Measurements from ENCODE around the gene ASIC4. TPM values are rescaled to one million over a fixed set of nuclear protein-coding genes. Genes with fewer than 3 reads are reported as not detected.
A peak's percentile ranks its signal among the peaks of the same experiment; 100 is the strongest.

The ASIC4 gene
- polyA plus RNA-seq, 1 experiment = 0.09 TPM

- POLR2A ChIA-PET = no interaction called here
- CTCF ChIA-PET = interaction anchor here (0.6 to 3.7 kb wide), 4 partner anchors 11 to 22 kb away, joined by 3 to 24 read pairs (median 4); partner anchors contain the start of genes CHPF and TMEM198
These were observed 43.8 kb downstream of the ASIC4 start for GRCh38 chr2:219557791-219558785.

GRCh38 chr2:219559156-219559915 is 45.1 kb downstream of the ASIC4 start:
- Histone ChIP-seq H3K27me3 (ENCODE audit: control insufficient read depth, insufficient read depth, low read length) (no peaks in the 10 kb centered on the region), H3K4me3 (ENCODE audit: low read depth, low read length) (no peak overlapping the region), H3K36me3 (ENCODE audit: control insufficient read depth, insufficient read depth, low read length) (peaks cover 12% of the 10 kb centered on the region)
- CTCF ChIA-PET = interaction anchor here (0.8 to 4.0 kb wide), 28 partner anchors 9 to 244 kb away, joined by 3 to 29 read pairs (median 4); partner anchors contain the start of genes CHPF, DNPEP, OBSL1 and STK11IP
- DNase-seq (ENCODE audit: low read depth) = no peak
- TF ChIP-seq CTCF (IDR thresholded peaks at IDR 0.05; ENCODE audit: insufficient read depth, low read depth, low read length) = no peak
- POLR2A ChIA-PET = no interaction called here

More at GRCh38 chr2:219557791-219558785, 43.8 kb downstream of the ASIC4 start:
- DNase-seq (ENCODE audit: low read depth) = no peak
- TF ChIP-seq CTCF (IDR thresholded peaks at IDR 0.05; ENCODE audit: insufficient read depth, low read depth, low read length) = no peak
- H3K27me3 ChIP-seq (ENCODE audit: control insufficient read depth, insufficient read depth, low read length) = no peaks in the 10 kb centered on the region
- peaks cover 4% of the 10 kb centered on the region for H3K36me3 ChIP-seq (ENCODE audit: control insufficient read depth, insufficient read depth, low read length)
- no peak overlapping the region for H3K4me3 ChIP-seq (ENCODE audit: low read depth, low read length)

- POLR2A ChIA-PET = no interaction called here
- H3K36me3 ChIP-seq (ENCODE audit: control insufficient read depth, insufficient read depth, low read length) = peaks cover 15% of the 10 kb centered on the region
These were observed 46.0 kb downstream of the ASIC4 start for GRCh38 chr2:219560037-219560892.

GRCh38 chr2:219560893-219561178 is 46.6 kb downstream of the ASIC4 start:
- ChIA-PET CTCF (interaction anchor here (0.6 to 4.0 kb wide), 28 partner anchors 8 to 174 kb away, joined by 3 to 29 read pairs (median 5); partner anchors contain the start of genes CHPF, DNPEP, OBSL1 and STK11IP), POLR2A (no interaction called here)
- Histone ChIP-seq H3K36me3 (ENCODE audit: control insufficient read depth, insufficient read depth, low read length) (peaks cover 14% of the 10 kb centered on the region), H3K27me3 (ENCODE audit: control insufficient read depth, insufficient read depth, low read length) (no peaks in the 10 kb centered on the region), H3K4me3 (ENCODE audit: low read depth, low read length) (no peak overlapping the region)
- no peak for DNase-seq (ENCODE audit: low read depth)
- no peak for TF ChIP-seq CTCF (IDR thresholded peaks at IDR 0.05; ENCODE audit: insufficient read depth, low read depth, low read length)

More at GRCh38 chr2:219560037-219560892, 46.0 kb downstream of the ASIC4 start:
- H3K4me3 ChIP-seq (ENCODE audit: low read depth, low read length) = no peak overlapping the region
- DNase-seq (ENCODE audit: low read depth) = no peak
- CTCF ChIA-PET = interaction anchor here (0.6 to 4.0 kb wide), 33 partner anchors 9 to 244 kb away, joined by 3 to 29 read pairs (median 4); partner anchors contain the start of genes CHPF, DNPEP, OBSL1 and STK11IP
- peak; percentile 80 for TF ChIP-seq CTCF (IDR thresholded peaks at IDR 0.05; ENCODE audit: insufficient read depth, low read depth, low read length)
- no peaks in the 10 kb centered on the region for H3K27me3 ChIP-seq (ENCODE audit: control insufficient read depth, insufficient read depth, low read length)

Measured in BJ (cell line).